HEK293T (cell line): Measurements from ENCODE around the gene FGGY.

ENCODE experiments used
- ARNT ChIP-seq: fragments of 450-650 bp; IDR thresholded peaks from 2 replicates; pipeline ENCODE4 v1.6.1; 2017; ENCODE audit warnings: mild to moderate bottlenecking
- BHLHE40 ChIP-seq: fragments of 450-650 bp; IDR thresholded peaks from 2 replicates; pipeline ENCODE4 v1.6.1; 2016; ENCODE audit warnings: mild to moderate bottlenecking, moderate library complexity, borderline replicate concordance
- CTBP1 ChIP-seq: fragments of 450-650 bp; IDR thresholded peaks from 2 replicates; pipeline ENCODE4 v1.6.1; 2016; ENCODE audit warnings: borderline replicate concordance
- ELF4 ChIP-seq: fragments of 450-650 bp; IDR thresholded peaks from 2 replicates; pipeline ENCODE4 v1.6.1; 2017; ENCODE audit warnings: antibody characterized with exemption
- FOXA1 ChIP-seq: fragments of 450-650 bp; IDR thresholded peaks from 2 replicates; pipeline ENCODE4 v1.6.1; 2016; ENCODE audit warnings: mild to moderate bottlenecking
- FOXM1 ChIP-seq: fragments of 450-650 bp; IDR thresholded peaks from 2 replicates; pipeline ENCODE4 v1.6.1; 2017; ENCODE audit warnings: mild to moderate bottlenecking, borderline replicate concordance
- SP1 ChIP-seq: fragments of 450-650 bp; IDR thresholded peaks from 2 replicates; pipeline ENCODE4 v1.6.1; 2017
- TARDBP ChIP-seq: fragments of 450-650 bp; IDR thresholded peaks from 2 replicates; pipeline ENCODE4 v1.6.1; 2016
- ZNF384 ChIP-seq: fragments of 450-650 bp; IDR thresholded peaks from 2 replicates; pipeline ENCODE4 v1.6.1; 2016

GRCh38 chr1:59766227-59766855 lies 469.4 kb downstream of the FGGY start:
- TF ChIP-seq ELF4 (no peak), FOXA1 (no peak), ZNF384 (no peak), TARDBP (no peak), BHLHE40 (no peak), SP1 (no peak), ARNT (no peak), FOXM1 (no peak), CTBP1 (no peak)
